Neutrophil (primary cell): ENCODE data around the gene PTPRD.

Experiments
- H3K27ac ChIP-seq: fragments of 200-600 bp; sonication (generic); 2 replicates; pipeline ENCODE4 v1.5.1; 2016; ENCODE audit warnings: mild to moderate bottlenecking, moderate library complexity
- H3K27me3 ChIP-seq: fragments of 200-600 bp; sonication (generic); 2 replicates; pipeline ENCODE4 v1.6.0; 2016; ENCODE audit warnings: mild to moderate bottlenecking
- H3K36me3 ChIP-seq: fragments of 200-600 bp; sonication (generic); 2 replicates; pipeline ENCODE4 v1.5.1; 2017
- H3K4me1 ChIP-seq, 2 experiments: fragments of 200-600 bp in 1 of 2; sonication (generic) in 1 of 2; 1 replicate in 1 of 2; 2 replicates in 1 of 2; pipeline versions ENCODE4 v1.5.1 to v1.6.1; 2013 to 2016; ENCODE audit warnings: low read depth in 1 of 2, low read length in 1 of 2, mild to moderate bottlenecking in 1 of 2, moderate library complexity in 1 of 2; ENCODE audit not compliant: control insufficient read depth in 1 of 2, insufficient read depth in 1 of 2
- H3K4me3 ChIP-seq, 2 experiments: fragments of 200-600 bp in 1 of 2; sonication (generic) in 1 of 2; 1 replicate in 1 of 2; 2 replicates in 1 of 2; pipeline ENCODE4 v1.5.1; 2013 to 2016; ENCODE audit warnings: low read depth in 1 of 2, low read length in 1 of 2, mild to moderate bottlenecking in 1 of 2, moderate library complexity in 1 of 2
- H3K9me3 ChIP-seq: fragments of 200-600 bp; sonication (generic); 2 replicates; pipeline ENCODE4 v1.5.1; 2016
- TF ChIP-seq, protein P1 (sequence below): fragments of 200-600 bp; sonication (generic); IDR thresholded peaks from 2 replicates; pipeline ENCODE4 v1.5.1; 2016; ENCODE audit warnings: antibody characterized with exemption

The PTPRD gene

DNA sequence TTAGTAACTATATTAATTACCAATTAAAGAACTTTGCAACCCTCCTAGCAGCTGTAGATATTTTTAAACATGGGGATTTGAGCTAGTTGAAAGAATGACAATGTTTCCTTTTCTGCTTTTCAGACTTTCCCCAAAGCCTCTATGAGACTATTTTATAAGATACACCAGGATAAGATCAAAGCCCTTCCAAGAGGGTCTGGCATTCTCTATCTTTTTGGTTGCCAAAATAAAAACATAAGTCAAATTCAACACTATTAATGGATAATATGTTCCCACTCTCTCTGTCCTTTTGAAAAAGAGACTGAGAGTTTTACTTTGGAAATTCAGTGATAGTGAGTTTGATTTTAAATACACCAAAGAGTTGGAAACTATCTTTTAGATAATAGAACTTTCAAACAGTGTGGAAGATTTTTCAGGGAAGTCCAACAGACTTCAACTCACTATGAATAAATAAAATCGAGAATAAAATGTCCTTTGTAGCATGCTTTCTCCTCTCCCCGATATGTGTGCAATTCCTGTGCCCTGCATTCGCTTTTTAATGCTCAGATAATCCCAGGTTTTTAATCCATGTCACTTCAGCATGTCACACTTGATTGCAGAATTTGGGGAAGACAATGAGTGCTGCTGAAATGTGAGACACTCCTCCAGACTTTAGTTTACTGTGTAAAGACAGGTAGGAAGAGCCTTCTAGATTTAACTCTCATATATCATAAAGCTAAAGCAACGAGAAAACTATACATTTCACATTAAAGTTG, 1717.5 kb downstream of the PTPRD start:
- no peaks in the 10 kb centered on the region for H3K4me1 ChIP-seq
- H3K27ac ChIP-seq: no peak overlapping the region
- TF ChIP-seq, protein P1, sequence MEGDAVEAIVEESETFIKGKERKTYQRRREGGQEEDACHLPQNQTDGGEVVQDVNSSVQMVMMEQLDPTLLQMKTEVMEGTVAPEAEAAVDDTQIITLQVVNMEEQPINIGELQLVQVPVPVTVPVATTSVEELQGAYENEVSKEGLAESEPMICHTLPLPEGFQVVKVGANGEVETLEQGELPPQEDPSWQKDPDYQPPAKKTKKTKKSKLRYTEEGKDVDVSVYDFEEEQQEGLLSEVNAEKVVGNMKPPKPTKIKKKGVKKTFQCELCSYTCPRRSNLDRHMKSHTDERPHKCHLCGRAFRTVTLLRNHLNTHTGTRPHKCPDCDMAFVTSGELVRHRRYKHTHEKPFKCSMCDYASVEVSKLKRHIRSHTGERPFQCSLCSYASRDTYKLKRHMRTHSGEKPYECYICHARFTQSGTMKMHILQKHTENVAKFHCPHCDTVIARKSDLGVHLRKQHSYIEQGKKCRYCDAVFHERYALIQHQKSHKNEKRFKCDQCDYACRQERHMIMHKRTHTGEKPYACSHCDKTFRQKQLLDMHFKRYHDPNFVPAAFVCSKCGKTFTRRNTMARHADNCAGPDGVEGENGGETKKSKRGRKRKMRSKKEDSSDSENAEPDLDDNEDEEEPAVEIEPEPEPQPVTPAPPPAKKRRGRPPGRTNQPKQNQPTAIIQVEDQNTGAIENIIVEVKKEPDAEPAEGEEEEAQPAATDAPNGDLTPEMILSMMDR: no peak
- H3K9me3 ChIP-seq: no peaks in the 10 kb centered on the region
- H3K4me3 ChIP-seq: no peak overlapping the region
- H3K36me3 ChIP-seq: no peaks in the 10 kb centered on the region
- no peaks in the 10 kb centered on the region for H3K27me3 ChIP-seq

DNA sequence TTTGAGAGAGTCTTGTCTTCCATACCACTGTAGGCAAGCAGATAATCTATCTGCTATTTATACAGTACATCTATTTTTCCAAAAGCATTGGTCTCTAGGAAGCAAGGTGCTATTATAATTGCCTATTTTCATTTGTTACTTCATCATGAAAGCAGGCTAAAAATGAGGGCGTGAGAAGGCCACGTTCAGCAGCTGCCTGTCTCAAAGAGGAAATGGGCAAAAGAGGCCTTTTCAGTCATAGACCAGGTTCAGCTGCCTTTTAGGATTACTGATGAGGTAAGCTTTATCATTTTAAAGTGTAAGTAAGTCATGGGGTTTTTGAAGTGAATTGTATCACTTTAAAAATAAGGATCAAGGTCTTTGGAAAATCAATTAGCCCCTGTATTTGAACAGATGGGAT, 1722.1 kb downstream of the PTPRD start:
- Histone ChIP-seq H3K36me3 (no peaks in the 10 kb centered on the region), H3K9me3 (no peaks in the 10 kb centered on the region), H3K27ac (no peak overlapping the region), H3K27me3 (no peaks in the 10 kb centered on the region), H3K4me3 (no peak overlapping the region), H3K4me1 (no peaks in the 10 kb centered on the region)
- TF ChIP-seq, protein P1: no peak

DNA sequence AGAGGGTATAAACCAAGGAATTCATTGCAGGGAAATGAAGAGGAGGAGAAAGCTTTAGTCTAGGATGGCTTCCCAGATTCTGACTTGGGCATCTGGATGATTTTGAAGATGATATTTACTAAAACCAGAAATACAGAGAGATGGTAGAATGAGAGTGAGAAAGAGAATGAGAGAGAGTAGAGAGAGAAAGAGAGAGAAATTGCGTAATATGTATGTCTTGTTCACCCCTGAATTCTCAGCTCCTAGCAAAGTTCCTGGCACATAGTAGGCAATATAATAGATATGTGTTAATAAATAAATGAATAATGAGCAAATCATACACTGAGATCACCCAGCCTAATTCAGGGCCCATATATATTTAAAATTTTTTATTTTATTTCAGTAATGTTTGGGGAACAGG, 1723.7 kb downstream of the PTPRD start:
- Histone ChIP-seq H3K36me3 (no peaks in the 10 kb centered on the region), H3K9me3 (no peaks in the 10 kb centered on the region), H3K27me3 (no peaks in the 10 kb centered on the region), H3K27ac (no peak overlapping the region), H3K4me3 (no peak overlapping the region), H3K4me1 (no peaks in the 10 kb centered on the region)
- TF ChIP-seq, protein P1: no peak

DNA sequence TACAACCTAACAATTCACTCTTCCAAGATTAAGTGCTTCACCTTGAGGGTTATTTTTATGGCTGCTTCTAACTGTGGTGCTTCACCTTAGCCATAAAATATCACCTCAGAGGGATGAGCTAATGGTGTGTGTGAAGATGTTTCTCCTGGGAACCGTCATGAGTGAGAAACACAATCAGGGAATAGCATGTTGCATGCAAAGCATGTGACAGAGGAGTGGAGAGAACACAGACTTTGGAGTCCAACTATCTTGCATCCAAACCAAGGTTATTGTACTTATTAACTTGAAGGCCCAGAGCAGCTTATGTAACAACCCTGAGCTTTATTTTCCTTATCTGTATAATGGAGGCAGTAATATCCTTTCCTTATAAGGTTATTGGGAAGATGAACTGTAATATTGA, 1724.2 kb downstream of the PTPRD start:
- no peak overlapping the region for H3K4me3 ChIP-seq
- H3K4me1 ChIP-seq: no peaks in the 10 kb centered on the region
- H3K36me3 ChIP-seq: no peaks in the 10 kb centered on the region
- no peaks in the 10 kb centered on the region for H3K27me3 ChIP-seq
- TF ChIP-seq, protein P1: no peak
- H3K9me3 ChIP-seq: no peaks in the 10 kb centered on the region
- no peak overlapping the region for H3K27ac ChIP-seq

DNA sequence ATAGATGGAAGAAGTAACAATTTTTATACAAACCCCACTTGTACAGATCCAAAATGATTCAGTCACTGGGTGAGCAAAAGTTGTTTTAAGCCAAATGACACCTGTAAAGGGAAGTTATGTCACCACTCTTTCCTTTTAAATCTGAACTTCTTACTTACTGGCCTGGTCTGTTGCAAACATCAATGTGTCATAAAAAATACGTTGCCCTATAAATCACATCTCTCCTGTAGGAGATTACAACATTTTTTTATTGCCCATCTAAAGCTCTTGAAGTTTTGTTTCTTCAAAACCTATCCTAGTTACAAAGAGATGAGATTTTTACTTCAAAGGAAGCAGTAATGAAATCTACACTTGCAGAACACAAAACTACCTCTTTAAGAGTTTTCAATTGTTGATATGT, 1725.4 kb downstream of the PTPRD start:
- no peaks in the 10 kb centered on the region for H3K27me3 ChIP-seq
- TF ChIP-seq, protein P1: no peak
- H3K27ac ChIP-seq: no peak overlapping the region
- no peaks in the 10 kb centered on the region for H3K36me3 ChIP-seq
- H3K4me3 ChIP-seq: no peak overlapping the region
- no peaks in the 10 kb centered on the region for H3K9me3 ChIP-seq
- H3K4me1 ChIP-seq: no peaks in the 10 kb centered on the region
